ENCODE measurements around the gene JSRP1. TPM values are rescaled to one million over a fixed set of nuclear protein-coding genes. Genes with fewer than 3 reads are reported as not detected.

Gene JSRP1
- total RNA-seq, 2 donors from 2014 or later, result 0.61 to 1.0 TPM

GRCh38 chr19:2247433-2248101 lies 8.7 kb downstream of the JSRP1 start:
- no peaks in the 10 kb centered on the region for H3K9me3 Mint-ChIP-seq
- peaks cover 55% of the 10 kb centered on the region for H3K36me3 Mint-ChIP-seq (ENCODE audit: low read depth)
- H3K4me1 Mint-ChIP-seq, result peaks cover 2% of the 10 kb centered on the region
- no peaks in the 10 kb centered on the region for H3K27me3 Mint-ChIP-seq
- no peak overlapping the region for H3K27ac Mint-ChIP-seq
- no peak for ATAC-seq (replicated peaks)
- H3K4me3 Mint-ChIP-seq, result no peak overlapping the region

- Mint-ChIP-seq H3K27me3 (no peaks in the 10 kb centered on the region), H3K4me3 (no peak overlapping the region), H3K36me3 (ENCODE audit: low read depth) (peaks cover 59% of the 10 kb centered on the region), H3K9me3 (no peaks in the 10 kb centered on the region), H3K27ac (no peak overlapping the region), H3K4me1 (peaks cover 5% of the 10 kb centered on the region)
- no peak for ATAC-seq (replicated peaks)
Measured at GRCh38 chr19:2246801-2247361, 9.3 kb downstream of the JSRP1 start.

GRCh38 chr19:2246014-2246620 lies 10.1 kb downstream of the JSRP1 start:
- ATAC-seq (replicated peaks), result no peak
- H3K36me3 Mint-ChIP-seq (ENCODE audit: low read depth), result peaks cover 65% of the 10 kb centered on the region
- H3K4me3 Mint-ChIP-seq, result no peak overlapping the region
- peaks cover 10% of the 10 kb centered on the region for H3K4me1 Mint-ChIP-seq
- no peaks in the 10 kb centered on the region for H3K27me3 Mint-ChIP-seq
- no peaks in the 10 kb centered on the region for H3K9me3 Mint-ChIP-seq
- H3K27ac Mint-ChIP-seq, result no peak overlapping the region

- Mint-ChIP-seq H3K4me1 (peaks cover 18% of the 10 kb centered on the region), H3K9me3 (no peaks in the 10 kb centered on the region), H3K27ac (no peak overlapping the region), H3K4me3 (no peak overlapping the region), H3K27me3 (no peaks in the 10 kb centered on the region), H3K36me3 (ENCODE audit: low read depth) (peaks cover 74% of the 10 kb centered on the region)
- no peak for ATAC-seq (replicated peaks)
Measured at GRCh38 chr19:2245273-2245672, 10.9 kb downstream of the JSRP1 start.

- Mint-ChIP-seq H3K9me3 (no peaks in the 10 kb centered on the region), H3K27me3 (no peaks in the 10 kb centered on the region), H3K4me1 (peaks cover 25% of the 10 kb centered on the region), H3K4me3 (no peak overlapping the region), H3K27ac (no peak overlapping the region), H3K36me3 (ENCODE audit: low read depth) (peaks cover 81% of the 10 kb centered on the region)
- ATAC-seq (replicated peaks), result no peak
Measured at GRCh38 chr19:2244486-2244885, 11.7 kb downstream of the JSRP1 start.

- ATAC-seq (replicated peaks), result no peak
- peaks cover 86% of the 10 kb centered on the region for H3K36me3 Mint-ChIP-seq (ENCODE audit: low read depth)
Measured at GRCh38 chr19:2244125-2244411, 12.1 kb downstream of the JSRP1 start.

GRCh38 chr19:2243274-2244124 lies 12.7 kb downstream of the JSRP1 start:
- no peaks in the 10 kb centered on the region for H3K9me3 Mint-ChIP-seq

More at GRCh38 chr19:2244125-2244411, 12.1 kb downstream of the JSRP1 start:
- H3K4me3 Mint-ChIP-seq, result no peak overlapping the region
- H3K4me1 Mint-ChIP-seq, result peaks cover 28% of the 10 kb centered on the region
- H3K27me3 Mint-ChIP-seq, result no peaks in the 10 kb centered on the region
- no peaks in the 10 kb centered on the region for H3K9me3 Mint-ChIP-seq
- H3K27ac Mint-ChIP-seq, result no peak overlapping the region

GRCh38 chr19:2242816-2243215 lies 13.4 kb downstream of the JSRP1 start:
- peaks cover 37% of the 10 kb centered on the region for H3K4me1 Mint-ChIP-seq
- H3K27ac Mint-ChIP-seq, result peak overlapping the region; percentile 48

More at GRCh38 chr19:2243274-2244124, 12.7 kb downstream of the JSRP1 start:
- peaks cover 88% of the 10 kb centered on the region for H3K36me3 Mint-ChIP-seq (ENCODE audit: low read depth)
- no peaks in the 10 kb centered on the region for H3K27me3 Mint-ChIP-seq
- ATAC-seq (replicated peaks), result no peak
- no peak overlapping the region for H3K4me3 Mint-ChIP-seq
- H3K4me1 Mint-ChIP-seq, result peaks cover 32% of the 10 kb centered on the region
- H3K27ac Mint-ChIP-seq, result no peak overlapping the region

GRCh38 chr19:2242092-2242537 lies 14.1 kb downstream of the JSRP1 start:
- peak overlapping the region; percentile 48 for H3K27ac Mint-ChIP-seq
- no peak overlapping the region for H3K4me3 Mint-ChIP-seq
- H3K4me1 Mint-ChIP-seq, result peaks cover 37% of the 10 kb centered on the region
- no peak for ATAC-seq (replicated peaks)
- no peaks in the 10 kb centered on the region for H3K27me3 Mint-ChIP-seq
- peaks cover 94% of the 10 kb centered on the region for H3K36me3 Mint-ChIP-seq (ENCODE audit: low read depth)
- H3K9me3 Mint-ChIP-seq, result no peaks in the 10 kb centered on the region

More at GRCh38 chr19:2242816-2243215, 13.4 kb downstream of the JSRP1 start:
- no peak for ATAC-seq (replicated peaks)
- H3K9me3 Mint-ChIP-seq, result no peaks in the 10 kb centered on the region
- no peaks in the 10 kb centered on the region for H3K27me3 Mint-ChIP-seq
- no peak overlapping the region for H3K4me3 Mint-ChIP-seq
- peaks cover 92% of the 10 kb centered on the region for H3K36me3 Mint-ChIP-seq (ENCODE audit: low read depth)

GRCh38 chr19:2240881-2241760 lies 15.1 kb downstream of the JSRP1 start:
- Mint-ChIP-seq H3K4me1 (peaks cover 43% of the 10 kb centered on the region), H3K27me3 (no peaks in the 10 kb centered on the region), H3K36me3 (ENCODE audit: low read depth) (peaks cover 95% of the 10 kb centered on the region), H3K4me3 (peak overlapping the region; percentile 95), H3K27ac (peak overlapping the region; percentile 98), H3K9me3 (no peaks in the 10 kb centered on the region)
- no peak for ATAC-seq (replicated peaks)

GRCh38 chr19:2239771-2240770 lies 16.1 kb downstream of the JSRP1 start:
- ATAC-seq (replicated peaks), result no peak
- no peaks in the 10 kb centered on the region for H3K27me3 Mint-ChIP-seq
- peaks cover 90% of the 10 kb centered on the region for H3K36me3 Mint-ChIP-seq (ENCODE audit: low read depth)
- peaks cover 44% of the 10 kb centered on the region for H3K4me1 Mint-ChIP-seq
- peak overlapping the region; percentile 95 for H3K4me3 Mint-ChIP-seq
- peak overlapping the region; percentile 98 for H3K27ac Mint-ChIP-seq
- H3K9me3 Mint-ChIP-seq, result no peaks in the 10 kb centered on the region

- H3K27ac Mint-ChIP-seq, result peak overlapping the region; percentile 98
- peaks cover 46% of the 10 kb centered on the region for H3K4me1 Mint-ChIP-seq
- peaks cover 90% of the 10 kb centered on the region for H3K36me3 Mint-ChIP-seq (ENCODE audit: low read depth)
- no peaks in the 10 kb centered on the region for H3K27me3 Mint-ChIP-seq
- no peak for ATAC-seq (replicated peaks)
- no peaks in the 10 kb centered on the region for H3K9me3 Mint-ChIP-seq
- peak overlapping the region; percentile 95 for H3K4me3 Mint-ChIP-seq
Measured at GRCh38 chr19:2239173-2239572, 17.0 kb downstream of the JSRP1 start.

GRCh38 chr19:2237869-2238153 lies 18.4 kb downstream of the JSRP1 start:
- Mint-ChIP-seq H3K27me3 (no peaks in the 10 kb centered on the region), H3K27ac (peak overlapping the region; percentile 98), H3K9me3 (no peaks in the 10 kb centered on the region), H3K4me3 (peak overlapping the region; percentile 95), H3K36me3 (ENCODE audit: low read depth) (peaks cover 82% of the 10 kb centered on the region), H3K4me1 (peaks cover 50% of the 10 kb centered on the region)
- no peak for ATAC-seq (replicated peaks)

All from activated T-helper 17 cell treated with anti-CD3 and anti-CD28 coated beads, Interleukin-2, amount 50 U/mL, for 72 hours (primary cell).